ENCODE data around the gene ATP9B.
"Not testable (repeated sequence)": the region's sequence is repeated elsewhere in the genome, so short reads cannot be mapped to it uniquely, and the experiment has no call there.

ATP9B gene

DNA sequence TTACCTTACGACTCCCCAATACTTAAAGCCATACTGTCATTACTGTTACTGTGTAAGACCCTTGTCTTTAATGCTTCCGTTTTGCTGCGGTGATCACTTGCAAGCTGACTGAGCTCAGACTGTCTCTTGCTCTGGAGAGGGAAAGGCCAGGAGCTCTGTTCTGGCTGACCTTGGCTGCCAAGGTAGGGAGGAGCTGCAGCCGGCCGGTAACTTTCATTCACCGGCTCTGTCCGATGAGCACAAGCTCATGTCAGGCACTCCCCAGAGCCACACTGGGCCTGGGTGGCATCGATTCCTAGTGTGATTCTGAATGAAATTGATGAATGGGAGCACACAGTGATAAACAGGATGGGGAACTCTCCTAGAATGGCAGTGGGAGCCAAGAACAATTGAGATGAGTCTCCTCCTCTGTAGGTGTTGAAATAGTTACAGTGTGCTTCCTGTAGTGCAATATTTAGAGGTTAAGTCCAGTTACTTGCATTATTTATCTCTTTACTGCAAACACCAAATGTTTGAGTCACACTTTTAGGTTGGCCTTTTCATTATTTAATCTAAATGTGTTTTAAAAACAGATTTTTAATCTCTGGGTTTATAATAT, 100.9 kb downstream of the ATP9B start:
- TF ChIP-seq, protein P1, sequence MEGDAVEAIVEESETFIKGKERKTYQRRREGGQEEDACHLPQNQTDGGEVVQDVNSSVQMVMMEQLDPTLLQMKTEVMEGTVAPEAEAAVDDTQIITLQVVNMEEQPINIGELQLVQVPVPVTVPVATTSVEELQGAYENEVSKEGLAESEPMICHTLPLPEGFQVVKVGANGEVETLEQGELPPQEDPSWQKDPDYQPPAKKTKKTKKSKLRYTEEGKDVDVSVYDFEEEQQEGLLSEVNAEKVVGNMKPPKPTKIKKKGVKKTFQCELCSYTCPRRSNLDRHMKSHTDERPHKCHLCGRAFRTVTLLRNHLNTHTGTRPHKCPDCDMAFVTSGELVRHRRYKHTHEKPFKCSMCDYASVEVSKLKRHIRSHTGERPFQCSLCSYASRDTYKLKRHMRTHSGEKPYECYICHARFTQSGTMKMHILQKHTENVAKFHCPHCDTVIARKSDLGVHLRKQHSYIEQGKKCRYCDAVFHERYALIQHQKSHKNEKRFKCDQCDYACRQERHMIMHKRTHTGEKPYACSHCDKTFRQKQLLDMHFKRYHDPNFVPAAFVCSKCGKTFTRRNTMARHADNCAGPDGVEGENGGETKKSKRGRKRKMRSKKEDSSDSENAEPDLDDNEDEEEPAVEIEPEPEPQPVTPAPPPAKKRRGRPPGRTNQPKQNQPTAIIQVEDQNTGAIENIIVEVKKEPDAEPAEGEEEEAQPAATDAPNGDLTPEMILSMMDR (IDR thresholded peaks at IDR 0.05; ENCODE audit: low read depth, low read length, missing control alignments), result no peak
- no peak for DNase-seq (ENCODE audit: extremely low read depth, low read depth)
- no peak overlapping the region for H3K4me3 ChIP-seq (replicated peaks; ENCODE audit: low read depth, low read length)

DNA sequence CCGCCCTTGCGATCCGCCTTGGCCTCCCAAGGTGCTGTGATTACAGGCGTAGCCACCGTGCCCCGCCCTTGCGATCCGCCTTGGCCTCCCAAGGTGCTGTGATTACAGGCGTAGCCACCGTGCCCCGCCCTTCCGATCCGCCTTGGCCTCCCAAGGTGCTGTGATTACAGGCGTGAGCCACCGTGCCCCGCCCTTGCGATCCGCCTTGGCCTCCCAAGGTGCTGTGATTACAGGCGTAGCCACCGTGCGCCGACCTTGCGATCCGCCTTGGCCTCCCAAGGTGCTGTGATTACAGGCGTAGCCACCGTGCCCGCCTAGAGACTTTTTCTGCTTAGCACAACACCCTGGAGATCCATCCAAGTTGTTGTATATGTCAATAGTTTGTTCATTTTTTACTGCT, 103.1 kb downstream of the ATP9B start:
- H3K4me3 ChIP-seq (replicated peaks; ENCODE audit: low read depth, low read length); DNase-seq (ENCODE audit: extremely low read depth, low read depth): not testable (repeated sequence)

DNA sequence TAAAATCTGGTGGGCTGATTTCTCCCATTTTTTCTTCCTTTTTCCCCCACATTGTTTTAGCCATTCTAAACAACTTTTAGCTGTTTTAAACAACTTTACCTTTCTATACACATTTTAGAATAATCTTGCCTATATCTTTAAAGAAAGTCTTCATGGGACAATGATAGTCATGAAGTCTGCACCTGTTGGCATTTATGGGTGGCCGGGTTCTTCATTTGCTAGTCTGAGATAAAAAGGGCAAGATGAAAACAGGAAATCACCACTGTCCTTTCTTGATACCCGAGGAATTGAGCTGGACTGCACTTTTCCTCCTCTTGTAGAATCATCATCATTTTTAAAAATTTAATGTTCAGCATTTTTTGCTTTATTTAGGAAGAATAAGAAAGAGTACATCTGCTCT, 104.5 kb downstream of the ATP9B start:
- no peak for DNase-seq (ENCODE audit: extremely low read depth, low read depth)
- no peak overlapping the region for H3K4me3 ChIP-seq (replicated peaks; ENCODE audit: low read depth, low read length)
- TF ChIP-seq, protein P1 (IDR thresholded peaks at IDR 0.05; ENCODE audit: low read depth, low read length, missing control alignments), result no peak

DNA sequence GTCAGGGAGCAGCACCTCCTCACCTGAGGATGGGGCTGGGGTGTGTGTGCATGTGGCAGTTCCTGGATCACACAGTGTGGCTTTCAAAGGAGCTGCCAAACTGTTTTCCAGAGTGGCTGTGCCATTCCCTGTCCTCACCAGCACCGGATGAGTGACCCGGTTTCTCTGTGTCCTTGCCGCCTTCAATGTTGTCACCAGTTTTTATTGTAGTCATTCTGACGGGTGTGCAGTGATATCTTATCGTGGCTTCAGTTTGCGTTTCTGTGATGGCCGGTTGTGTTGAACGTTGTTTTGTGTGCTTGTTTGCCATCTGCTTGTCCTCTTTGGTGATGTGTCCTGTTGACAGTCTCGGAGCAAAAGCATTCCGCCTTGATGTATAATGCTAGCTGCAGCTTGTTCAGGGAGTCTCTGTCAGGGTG, 108.9 kb downstream of the ATP9B start:
- no peak overlapping the region for H3K4me3 ChIP-seq (replicated peaks; ENCODE audit: low read depth, low read length)
- DNase-seq (ENCODE audit: extremely low read depth, low read depth), result no peak
- TF ChIP-seq, protein P1 (IDR thresholded peaks at IDR 0.05; ENCODE audit: low read depth, low read length, missing control alignments), result no peak

DNA sequence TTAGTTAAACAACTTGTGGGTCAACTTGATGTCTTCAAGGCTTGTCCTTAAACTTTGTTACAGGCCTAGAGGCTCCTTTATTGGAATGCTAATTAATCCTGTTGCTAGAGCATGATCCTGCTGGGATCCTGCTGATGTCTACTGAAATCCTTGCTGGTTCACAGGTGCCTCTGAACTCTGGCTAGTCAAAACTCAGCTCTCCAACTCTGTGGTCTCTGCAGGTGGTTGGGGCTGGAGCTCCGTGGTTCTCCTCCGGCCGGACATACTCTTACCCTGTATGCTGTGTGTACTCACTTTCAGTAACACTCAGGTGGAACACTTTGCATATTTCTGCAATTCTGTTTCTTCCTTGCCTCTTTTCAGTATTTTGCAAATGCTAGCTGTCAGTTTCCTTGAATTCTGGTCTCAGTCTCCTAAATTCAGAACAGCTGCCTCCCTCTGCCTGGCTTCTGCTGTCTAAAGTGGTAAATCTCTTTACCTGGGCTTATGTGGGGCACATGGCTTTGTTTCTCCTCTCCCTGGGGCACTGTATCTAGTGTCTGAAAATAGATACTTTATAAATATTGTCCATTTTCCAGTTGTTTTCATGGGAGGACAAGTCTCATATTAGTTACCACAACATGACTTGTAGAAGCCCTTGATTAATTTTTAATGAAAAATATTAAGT, 113.0 kb downstream of the ATP9B start:
- TF ChIP-seq, protein P1 (IDR thresholded peaks at IDR 0.05; ENCODE audit: low read depth, low read length, missing control alignments), result no peak
- H3K4me3 ChIP-seq (replicated peaks; ENCODE audit: low read depth, low read length), result no peak overlapping the region
- no peak for DNase-seq (ENCODE audit: extremely low read depth, low read depth)

DNA sequence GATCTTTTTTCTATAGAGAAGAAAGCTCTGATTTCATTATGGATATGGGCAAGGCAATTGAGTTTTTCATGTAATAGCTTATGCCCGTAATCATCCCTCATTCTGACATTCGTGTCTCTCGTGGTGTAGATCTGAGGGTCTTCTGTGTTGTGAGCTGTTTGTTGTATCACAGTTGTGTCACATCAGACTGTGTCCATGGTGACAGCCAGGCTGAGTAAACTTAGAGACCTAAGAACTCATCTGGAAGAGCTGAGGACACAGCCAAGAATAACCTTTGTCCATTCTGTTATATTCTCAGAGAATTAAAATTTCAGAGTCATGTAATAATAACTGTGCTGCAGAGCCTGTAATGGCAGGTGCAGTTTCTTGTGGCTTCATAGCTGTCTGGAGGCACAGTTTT, 116.5 kb downstream of the ATP9B start:
- DNase-seq (ENCODE audit: extremely low read depth, low read depth), result no peak

DNA sequence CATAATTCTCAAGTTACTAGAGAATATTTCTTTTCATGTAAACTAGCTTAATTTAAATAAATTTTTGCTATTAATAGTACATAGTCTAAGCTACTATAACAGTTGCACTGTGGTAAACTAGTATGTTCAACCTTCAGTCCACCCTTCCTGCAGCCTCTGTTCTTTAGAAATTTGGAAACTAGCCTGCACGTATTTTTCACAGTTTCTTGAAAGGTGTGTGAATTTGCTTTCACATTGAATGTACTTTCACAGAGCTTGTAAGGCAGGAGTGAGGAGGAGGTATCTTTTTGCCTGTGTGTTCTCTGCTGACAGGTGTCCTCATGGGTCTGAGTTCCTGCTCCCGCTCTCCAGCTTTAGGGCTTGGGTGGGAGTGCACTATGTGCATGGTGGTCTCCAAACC, 117.5 kb downstream of the ATP9B start:
- TF ChIP-seq, protein P1 (IDR thresholded peaks at IDR 0.05; ENCODE audit: low read depth, low read length, missing control alignments), result no peak
- no peak overlapping the region for H3K4me3 ChIP-seq (replicated peaks; ENCODE audit: low read depth, low read length)
- no peak for DNase-seq (ENCODE audit: extremely low read depth, low read depth)

More for the DNA sequence above, 116.5 kb downstream of the ATP9B start:
- no peak overlapping the region for H3K4me3 ChIP-seq (replicated peaks; ENCODE audit: low read depth, low read length)
- TF ChIP-seq, protein P1 (IDR thresholded peaks at IDR 0.05; ENCODE audit: low read depth, low read length, missing control alignments), result no peak

Measured in HFF-Myc (cell line).